ENCODE measurements around the gene GTF3C1.

GTF3C1 gene

DNA sequence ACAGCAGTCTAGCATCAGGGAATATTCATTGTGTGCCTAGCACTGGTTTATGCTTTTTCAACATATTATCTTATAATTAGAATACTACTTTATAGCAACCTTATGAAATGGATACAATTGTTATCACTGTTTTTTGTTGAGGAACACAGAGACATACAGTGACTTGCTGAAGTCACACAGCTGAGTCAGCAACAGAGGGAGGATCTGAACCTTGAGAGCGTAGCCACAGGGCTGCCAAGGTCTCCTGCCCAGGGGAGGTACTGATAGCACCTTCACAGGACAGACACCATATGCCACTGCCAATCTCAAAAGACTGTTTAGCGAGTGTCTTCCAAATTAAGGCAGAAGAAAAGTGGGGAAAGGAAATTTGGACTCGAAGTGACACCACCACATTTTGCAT is 63.0 kb downstream of the GTF3C1 start:
- DNase-seq (ENCODE audit: low read depth in 2 of 2): no peak

DNA sequence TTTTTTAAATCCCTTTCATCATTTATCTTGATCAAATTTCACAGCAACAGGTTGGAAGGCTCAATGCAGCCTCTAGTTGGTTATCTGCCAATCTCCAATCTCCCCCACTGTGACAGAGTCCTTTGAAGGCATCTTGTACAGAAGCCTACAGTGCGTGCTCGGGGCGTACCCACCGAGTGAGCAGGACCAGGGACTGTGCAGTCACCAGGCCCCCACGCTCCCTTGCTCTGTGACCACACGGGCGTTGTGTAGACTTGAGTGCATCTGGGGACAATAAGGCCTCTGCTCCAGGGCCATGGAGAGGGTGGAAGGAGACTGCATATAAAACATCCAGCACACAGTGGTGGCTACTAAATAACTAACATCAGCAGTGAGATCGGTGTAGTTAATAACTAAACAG is 63.4 kb downstream of the GTF3C1 start:
- no peak for DNase-seq (ENCODE audit: low read depth in 2 of 2)

DNA sequence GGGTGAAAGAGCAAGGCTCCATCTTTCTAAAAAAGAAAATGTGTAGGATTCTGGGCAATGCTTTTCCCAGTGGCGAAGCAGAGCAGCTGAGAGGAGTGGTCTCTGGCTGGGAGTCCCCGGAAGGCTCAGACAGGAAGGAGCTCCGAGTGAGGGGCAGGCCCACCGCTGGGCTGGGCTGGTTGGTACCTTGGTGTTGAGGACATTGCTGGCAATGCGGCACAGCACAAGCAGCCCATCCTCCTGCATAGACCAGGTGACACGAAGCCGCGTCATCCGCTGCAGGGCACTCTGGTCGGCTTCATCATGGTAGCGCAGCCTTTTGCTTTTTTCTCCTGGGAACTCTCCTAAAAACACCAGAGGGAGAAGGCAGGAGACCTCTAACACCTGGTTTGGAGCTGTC is 63.9 kb downstream of the GTF3C1 start:
- no peak for DNase-seq (ENCODE audit: low read depth in 2 of 2)

DNA sequence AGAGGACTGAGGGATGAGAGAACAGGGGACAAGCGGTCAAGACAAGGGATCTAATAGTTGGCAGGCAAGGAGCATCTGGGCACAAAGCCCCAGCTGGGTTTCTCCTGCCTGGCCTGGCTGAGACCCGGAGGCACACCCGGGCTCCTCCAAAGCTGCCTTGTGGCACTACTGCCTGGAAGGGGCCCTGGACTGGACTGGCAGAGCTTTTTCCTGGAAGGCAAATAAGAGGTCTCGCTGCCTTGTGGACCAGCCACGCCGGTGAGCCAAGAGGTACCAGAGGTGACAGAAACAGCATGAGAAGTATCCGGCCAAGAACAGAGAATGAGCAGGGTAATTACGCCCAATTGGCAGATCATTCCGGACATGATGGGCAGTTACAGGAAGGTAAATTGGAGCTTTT is 64.6 kb downstream of the GTF3C1 start:
- no peak for DNase-seq (ENCODE audit: low read depth in 2 of 2)

DNA sequence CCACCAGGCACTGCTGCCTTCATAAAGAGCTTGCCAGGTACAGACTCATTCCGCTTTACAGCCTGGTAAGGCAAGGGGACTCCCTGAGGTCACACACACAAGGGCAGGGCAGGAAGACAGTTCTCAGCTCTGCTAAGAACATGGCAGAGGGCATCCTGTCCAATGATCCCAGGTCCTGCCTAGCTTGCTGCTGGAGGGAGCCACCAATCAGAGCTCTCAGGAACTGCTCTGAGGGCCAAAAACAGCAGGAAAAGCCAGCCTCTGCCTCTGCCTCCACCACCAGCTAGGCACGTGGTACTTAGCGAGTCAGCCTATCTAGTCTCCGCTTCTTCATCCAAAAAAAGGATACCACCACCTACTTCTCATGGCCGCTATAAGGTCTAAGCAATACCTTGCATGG is 66.1 kb downstream of the GTF3C1 start:
- no peak for DNase-seq (ENCODE audit: low read depth in 2 of 2)

DNA sequence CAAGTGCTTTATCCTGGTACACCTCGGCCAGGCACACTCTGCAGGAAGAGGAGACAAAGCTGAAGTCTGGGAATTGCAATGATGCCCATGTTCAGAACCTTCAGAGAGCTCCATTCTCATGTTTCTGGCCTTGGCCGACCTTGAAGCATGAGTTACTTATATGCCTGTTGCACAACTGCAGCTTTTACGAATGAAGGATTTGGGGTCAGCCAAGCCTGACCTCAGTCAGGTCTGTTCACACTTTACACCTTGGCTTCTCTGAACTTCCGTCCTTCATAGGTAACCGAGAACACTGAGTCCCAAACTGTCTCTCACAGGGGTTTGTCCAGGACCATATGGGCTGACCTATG is 66.7 kb downstream of the GTF3C1 start:
- no peak for DNase-seq (ENCODE audit: low read depth in 2 of 2)

DNA sequence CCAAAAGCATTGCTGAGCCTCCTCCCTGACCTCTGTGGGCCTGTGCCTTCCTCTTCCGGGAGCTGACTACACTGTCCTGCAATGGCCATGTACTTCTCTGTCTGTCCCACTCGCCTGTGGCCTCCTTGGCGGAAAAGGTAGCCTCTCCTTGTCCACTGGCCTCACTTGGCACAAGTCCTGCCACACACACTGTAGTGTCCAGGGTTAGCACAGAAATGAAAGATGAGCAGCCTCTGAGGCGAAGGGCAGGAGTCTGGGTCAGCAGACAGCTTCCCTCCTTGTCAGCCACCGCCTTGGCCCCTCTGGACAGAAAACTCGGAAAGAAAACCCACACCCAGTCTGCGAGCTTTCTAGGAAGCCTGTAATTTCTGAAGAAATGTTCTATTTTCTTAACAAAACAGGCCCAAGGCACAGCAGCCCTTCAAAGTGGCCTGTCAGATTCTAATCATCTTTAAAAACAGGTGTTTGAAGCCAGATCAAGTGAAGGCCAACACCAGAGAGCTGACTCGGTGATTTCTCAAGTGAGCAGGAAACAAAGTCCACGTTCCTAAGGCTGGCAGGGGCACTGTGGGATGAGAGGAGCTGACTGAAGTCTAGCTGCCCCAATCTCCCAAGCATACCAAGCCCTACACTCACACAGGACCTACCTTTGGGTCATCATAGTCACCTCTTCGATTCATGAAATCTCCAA is 67.2 kb downstream of the GTF3C1 start:
- DNase-seq (ENCODE audit: low read depth in 2 of 2): no peak

DNA sequence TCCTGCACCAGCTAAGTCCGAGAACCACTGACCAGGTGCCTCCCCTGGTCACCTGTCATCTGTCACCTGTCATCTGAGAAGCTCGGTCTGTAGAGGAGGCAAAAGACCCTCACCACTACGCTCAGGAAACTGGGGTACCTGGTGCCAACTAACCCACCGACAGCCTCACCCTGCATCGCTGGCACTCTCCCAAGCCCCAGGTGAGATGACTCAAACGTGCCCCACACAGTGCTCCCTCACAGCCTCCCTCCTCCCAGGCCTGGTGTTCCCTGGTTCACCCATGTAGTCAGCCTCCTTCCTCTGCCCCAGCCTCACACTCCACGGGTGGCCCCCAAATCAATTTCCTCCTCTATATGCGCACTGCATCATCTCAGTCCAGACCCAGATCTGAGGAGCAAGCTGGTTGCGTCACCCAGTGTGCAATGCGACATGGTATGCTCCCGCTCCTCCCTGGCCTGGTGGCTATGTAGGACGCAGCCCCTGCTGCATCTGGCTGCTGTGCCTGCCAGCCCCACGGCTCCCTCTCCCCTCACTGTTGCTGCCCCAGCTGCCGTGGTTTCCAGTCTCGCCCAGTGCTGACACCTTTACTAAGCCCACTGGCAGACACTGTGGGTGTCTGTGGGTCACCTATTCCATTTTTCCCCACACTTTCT is 68.3 kb downstream of the GTF3C1 start:
- no peak for DNase-seq (ENCODE audit: low read depth in 2 of 2)

DNA sequence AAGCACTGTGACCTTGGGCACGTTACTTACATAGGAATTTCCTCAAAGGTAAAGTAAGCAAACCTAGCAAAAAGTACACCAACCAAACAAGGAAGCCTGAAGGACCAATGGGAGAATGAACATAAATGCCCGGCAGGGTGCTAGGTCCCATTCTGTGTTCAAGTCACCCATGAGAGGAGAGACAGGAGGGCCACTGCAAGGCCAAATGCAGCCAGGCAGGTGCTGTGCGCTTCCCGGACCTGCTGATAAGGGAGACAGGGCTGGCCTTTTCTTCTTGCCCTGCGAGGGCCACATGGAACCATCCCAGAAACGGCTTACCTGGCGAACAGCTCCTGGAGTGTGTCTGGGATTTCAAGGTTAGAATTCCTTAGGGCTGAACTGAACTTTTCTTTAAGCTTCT is 69.0 kb downstream of the GTF3C1 start:
- DNase-seq (ENCODE audit: low read depth in 2 of 2): no peak

DNA sequence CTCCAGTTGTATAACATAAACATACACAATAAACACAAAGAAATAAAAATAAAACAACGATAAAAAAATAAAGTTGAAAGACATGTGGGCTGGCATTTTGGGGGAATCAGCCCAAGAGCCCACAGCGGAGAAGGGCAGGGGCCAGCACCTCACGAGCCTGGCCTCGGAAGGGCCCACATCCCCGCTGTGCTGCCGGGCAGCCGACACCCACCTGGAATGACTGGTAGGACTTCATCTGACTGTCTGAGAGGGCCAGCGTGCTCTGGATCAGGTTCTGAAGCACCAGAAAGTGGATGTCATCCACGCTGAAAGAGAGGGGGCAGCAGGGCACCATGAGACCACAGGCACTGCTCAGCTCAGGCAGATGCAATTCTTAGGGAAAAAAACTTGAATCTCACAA is 73.5 kb downstream of the GTF3C1 start:
- no peak for DNase-seq (ENCODE audit: low read depth in 2 of 2)

DNA sequence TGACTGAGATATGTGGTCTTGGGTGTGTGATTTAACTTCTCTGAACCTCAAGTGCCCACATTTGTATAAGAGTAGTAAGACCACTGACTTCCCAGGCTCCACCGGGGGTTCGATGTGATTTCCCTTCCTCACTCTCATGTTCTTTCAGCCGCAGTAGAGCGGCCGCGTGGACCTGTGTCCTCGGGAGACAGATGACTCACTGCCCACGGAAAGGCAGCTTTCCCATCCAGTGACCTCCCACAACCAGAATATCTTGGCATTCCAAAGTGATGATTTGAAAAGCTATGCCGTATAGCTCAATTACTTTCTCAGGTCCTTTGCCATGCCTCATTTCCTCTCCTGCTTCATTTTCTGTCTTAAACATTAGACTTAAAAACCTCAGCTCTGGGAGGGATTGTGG is 74.2 kb downstream of the GTF3C1 start:
- no peak for DNase-seq (ENCODE audit: low read depth in 2 of 2)

DNA sequence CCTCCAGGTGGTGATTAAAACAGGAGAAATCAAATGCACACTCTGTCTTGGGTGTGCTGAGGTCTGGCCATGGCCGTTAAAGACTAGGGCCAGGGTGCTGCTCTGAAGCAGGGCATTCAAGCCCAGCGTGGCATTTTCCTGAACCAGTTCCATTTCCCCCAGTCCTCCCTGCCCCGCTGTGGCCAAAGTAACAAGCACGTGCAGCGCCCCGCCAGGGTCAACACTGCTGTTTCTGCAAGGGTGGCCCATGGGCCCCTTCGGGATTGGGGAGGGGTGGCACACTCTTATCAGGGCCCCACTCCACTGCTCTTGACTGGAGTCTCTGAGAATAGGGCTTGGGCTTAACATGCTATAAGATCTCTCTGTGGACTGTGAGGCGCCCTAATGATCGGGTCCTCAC is 74.8 kb downstream of the GTF3C1 start:
- no peak for DNase-seq (ENCODE audit: low read depth in 2 of 2)

DNA sequence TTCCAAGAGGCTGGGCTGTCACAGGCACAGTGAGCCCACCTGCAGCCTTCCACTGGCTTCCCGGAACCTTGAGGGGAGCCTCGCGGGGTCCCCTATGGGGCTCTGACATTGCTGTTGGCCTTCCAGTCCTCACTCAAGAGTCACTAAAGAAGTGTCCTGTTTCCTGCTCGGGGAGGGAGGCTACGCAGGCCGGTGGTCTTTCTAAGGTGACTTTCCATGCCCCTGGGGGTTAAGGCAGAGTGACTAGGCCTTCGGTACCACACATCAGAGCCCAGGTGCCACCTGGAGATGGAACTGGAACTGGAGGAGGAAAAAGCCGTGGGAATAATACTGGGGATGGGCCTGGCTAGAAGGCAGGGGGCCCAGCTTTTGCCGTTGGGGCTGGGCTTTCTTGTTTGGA is 75.7 kb downstream of the GTF3C1 start:
- DNase-seq (ENCODE audit: low read depth in 2 of 2): no peak

DNA sequence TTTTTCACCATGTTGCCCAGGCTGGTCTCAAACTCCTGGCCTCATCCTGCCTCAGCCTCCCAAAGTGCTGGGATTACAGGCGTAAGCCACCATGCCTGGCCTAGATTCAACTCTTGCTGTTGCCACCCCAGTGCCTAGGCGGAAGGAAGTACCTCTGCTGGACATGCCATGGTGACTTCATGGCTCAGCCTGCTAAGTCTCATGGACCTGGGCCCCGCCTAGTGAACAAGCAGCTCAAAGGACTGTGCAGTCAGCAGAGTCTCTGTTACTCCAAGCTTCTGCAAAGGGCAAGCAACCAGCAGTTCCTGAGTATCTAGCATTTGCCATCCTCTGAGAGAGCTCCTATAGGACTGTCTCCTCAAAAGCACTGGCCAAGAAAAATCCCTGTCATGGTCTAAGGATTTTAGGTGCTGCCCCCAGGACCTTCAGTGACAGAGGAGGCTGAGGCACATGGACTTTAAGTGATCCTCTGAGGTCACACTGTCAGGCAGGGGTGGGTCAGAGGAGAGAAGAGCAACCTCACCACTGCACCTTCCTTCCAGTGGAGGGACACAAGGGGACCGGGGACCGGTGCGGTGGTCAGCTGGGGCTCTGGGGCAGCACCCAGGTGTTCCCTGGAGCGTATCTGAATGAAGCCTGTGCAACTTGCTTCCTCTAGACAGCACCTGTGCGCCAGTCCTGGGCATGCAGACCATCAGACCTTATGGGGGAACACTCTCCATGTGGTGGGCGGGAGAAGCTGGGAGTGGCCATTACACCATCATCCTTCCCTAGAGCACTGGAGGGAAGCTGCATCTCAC is 76.4 kb downstream of the GTF3C1 start:
- DNase-seq (ENCODE audit: low read depth in 2 of 2): no peak

DNA sequence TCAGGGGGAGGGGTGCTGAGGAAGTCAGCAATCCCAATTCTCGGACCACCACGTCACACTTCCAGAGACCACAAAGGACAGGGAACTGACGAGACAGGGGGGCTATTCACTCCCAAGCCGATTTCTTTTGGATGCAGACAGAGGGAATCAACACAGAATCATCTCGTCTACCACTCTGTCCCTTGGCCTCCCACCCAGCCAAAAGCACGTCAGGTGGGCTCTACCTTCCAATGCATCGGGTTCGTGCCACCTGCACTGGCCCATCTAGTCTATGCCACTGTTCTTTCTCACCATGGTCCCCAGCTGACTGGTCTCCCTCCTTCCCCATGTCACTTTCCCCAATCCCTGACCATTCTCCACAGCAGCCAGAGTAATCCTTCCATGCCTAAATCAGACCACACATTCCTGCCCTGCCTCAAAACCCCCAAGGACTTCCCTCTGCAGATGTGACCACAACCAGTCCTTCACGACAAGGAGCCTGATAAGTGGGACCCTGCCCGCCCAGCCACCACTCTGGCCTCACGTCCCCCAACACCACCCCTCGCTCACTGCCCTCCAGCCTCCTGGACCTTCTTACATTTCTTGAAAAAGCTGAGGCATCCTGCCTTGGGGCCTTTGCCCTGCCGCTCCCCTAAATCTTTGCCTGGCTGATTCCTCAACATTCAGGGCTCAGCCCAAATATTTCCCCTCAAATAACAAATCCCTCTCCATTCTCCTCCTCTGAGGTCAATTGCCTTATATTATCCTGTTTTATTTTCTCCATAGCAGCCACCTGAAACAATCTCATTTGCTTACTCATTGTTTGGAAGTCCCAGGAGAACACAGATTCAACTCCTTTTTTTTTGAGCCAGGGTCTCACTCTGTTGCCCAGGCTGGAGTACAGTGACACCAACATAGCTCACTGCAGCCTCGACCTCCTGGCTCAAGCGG is 77.4 kb downstream of the GTF3C1 start:
- no peak for DNase-seq (ENCODE audit: low read depth in 2 of 2)

DNA sequence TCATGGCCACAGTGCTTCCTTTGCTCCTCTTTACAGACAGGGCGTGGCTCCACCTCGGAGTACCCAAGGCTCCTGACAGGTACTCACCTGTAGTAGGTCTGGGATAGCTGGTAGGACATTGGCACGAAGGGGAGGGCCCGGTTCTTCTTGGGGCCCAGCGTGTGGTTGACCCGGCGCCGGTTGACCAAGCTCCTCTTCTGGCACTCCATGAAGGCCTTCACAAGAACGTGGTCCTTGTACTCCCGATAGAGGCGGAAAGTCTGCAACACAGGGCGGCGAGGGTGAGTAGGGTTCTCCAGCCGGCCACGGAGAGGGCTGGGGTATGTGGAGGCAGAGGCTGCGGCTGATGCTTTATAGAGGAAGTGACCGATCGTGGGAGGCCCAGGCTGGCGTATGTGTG is 78.1 kb downstream of the GTF3C1 start:
- no peak for DNase-seq (ENCODE audit: low read depth in 2 of 2)

DNA sequence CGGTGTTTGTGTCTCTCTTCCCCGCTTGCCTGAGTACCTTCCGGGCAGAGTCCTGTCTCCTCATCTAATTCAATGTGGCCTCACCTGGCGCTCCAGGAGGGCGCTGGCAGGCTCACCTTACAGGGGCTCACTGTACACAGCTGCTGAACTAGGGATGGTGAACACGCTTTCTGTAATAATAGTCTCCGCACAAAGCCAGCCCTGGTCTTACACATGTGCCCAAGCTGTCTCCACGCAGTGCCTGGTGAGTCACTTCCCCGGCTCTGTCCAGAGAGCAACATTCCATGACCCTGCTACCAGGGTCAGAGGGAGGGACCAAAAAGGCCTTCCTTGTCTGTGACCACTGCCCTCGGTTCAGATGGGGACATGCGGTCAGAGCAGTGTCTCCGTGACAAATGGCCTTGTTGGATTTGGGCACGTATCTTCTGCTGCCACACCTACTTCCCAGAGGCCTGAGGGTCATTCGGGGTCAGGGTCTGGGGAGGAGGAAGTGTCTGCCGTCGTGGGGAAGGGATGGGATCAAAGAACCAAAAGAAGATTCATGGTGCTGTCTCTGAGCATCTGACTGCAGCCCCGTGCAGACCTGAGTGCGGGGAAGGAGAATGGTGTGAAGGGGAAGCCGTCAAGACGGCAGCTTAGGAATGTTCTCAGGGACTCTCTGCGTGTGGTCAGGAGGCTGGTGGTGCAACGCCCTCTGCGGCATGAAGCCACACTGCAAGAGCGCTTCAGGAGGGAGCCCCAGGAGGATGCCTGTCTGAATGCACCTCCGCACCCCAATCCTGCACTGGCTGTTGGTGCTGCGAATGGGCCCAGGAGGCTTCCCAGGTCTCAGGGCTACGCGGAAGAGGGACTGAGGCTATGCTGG is 78.9 kb downstream of the GTF3C1 start:
- DNase-seq (ENCODE audit: low read depth in 2 of 2): no peak

DNA sequence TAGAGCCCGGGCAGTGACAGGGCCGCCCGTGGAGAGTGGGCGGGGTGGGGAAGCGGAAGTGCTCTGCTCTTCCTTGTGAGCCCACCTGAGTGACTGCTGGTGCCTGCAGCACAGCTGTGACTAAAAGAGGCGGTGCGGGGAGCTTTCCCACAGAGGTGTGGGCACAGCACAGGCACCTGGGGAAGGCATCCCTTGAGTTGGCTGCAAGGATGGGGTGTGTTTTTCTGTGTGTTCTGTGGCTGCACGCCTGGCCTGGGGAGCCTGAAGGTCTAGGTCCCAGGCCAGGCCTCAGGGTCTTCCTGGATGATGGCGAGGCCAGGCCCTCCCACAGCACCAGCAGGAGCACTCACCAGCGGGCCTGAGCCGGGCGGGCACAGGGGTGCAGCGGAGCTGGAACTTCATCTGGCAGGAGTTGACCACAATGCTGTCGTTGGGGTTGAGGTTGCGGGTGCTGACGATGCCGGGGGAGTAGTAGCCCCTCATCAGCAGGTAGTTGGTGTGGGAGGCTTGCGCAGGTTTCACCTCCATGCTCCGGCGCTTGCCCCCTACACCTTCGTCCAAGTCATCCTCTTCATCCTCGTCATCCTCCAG is 80.7 kb downstream of the GTF3C1 start:
- no peak for DNase-seq (ENCODE audit: low read depth in 2 of 2)

DNA sequence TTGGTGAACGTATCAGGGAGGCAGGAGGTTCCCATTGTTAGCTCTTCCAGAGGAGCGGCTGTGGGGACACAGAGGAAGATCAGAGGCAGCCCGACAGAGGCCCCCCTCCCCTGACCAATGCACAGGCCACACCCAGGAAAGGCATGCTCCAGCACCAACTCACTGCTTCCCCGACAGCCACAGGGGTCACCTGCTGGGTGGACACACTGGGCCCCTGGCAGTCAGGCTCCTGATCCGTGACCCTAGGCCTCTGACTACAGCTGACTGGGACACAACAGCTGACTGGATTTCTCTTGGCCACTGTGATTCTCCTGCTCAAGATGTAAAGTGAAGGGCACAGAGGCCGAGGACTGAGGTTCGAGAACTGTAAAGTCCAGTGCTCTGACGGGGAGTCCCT is 84.2 kb downstream of the GTF3C1 start:
- no peak for DNase-seq (ENCODE audit: low read depth in 2 of 2)

DNA sequence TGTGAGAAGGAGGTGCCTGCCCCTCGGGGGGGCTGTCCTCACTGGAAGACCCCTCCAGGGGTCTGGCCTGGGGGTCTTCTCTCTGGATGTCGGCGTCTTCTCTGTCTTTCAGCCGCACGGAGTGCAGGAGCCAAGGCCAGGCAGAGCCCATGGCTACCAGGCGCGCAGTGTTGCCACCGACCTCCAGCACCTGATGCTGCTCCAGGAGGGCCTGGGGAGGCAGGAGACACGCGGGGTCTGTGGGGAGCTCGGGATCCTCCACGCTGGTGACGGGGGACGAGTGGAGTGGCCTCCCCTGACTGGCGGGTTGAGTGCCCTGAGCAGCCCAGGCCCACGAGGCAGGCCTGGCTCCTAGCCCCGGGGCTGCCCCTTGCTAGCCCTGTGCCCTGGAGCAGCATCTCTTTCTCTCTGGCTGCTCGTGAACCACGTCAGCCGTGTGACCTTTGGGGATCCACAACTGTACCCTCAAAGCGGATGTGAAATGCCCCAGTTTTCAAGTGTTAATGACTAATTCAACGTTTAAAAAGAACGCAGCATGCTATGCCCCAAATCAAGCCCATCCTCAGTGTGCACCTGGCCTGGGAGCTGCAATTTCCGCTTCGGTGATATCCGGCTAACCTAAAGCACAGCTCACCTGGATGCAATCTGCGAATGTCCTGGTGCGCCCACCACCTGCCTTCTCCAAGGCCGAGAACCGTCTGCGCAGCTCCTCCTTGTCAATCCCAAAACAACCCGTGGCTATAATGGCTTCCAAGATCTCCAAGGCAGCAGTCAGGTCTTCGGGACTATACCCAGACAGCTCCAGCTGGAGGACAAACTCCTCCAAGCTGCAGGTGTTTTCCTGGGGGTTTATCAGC is 84.9 kb downstream of the GTF3C1 start:
- DNase-seq (ENCODE audit: low read depth in 2 of 2): no peak
